ENCODE data around the gene BHLHA9. TPM values are rescaled to one million over a fixed set of nuclear protein-coding genes. Genes with fewer than 3 reads are reported as not detected.

The BHLHA9 gene
- total and polyA plus RNA-seq, 9 donors, result not detected

DNA sequence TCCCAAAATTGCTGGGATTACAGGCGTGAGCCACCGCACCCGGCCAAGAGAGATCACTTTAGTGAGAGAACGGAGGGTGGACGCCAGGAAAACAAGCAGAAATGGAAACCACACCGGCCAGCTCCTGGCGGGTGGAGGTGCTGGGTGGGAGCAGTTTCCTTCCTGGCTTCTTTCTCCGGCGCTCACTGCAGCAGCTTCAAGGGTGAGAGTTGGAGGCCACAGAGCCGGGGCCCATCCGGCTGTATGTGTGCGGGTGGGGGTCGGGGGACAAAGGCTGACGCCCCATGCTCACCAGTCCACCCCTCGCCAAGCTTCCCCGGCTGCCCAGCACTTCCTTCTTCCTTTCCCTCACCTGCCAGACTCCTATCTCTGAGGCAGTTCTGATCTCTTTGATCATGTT, 13.5 kb upstream of the BHLHA9 start:
- no peak for DNase-seq
- no peak overlapping the region for H3K4me3 ChIP-seq
- H3K9me3 ChIP-seq, result no peaks in the 10 kb centered on the region
- H3K27me3 ChIP-seq, result no peaks in the 10 kb centered on the region
- TF ChIP-seq POLR2A (IDR thresholded peaks at IDR 0.05) (no peak), EP300 (IDR thresholded peaks at IDR 0.05) (no peak)
- TF ChIP-seq, protein P1, sequence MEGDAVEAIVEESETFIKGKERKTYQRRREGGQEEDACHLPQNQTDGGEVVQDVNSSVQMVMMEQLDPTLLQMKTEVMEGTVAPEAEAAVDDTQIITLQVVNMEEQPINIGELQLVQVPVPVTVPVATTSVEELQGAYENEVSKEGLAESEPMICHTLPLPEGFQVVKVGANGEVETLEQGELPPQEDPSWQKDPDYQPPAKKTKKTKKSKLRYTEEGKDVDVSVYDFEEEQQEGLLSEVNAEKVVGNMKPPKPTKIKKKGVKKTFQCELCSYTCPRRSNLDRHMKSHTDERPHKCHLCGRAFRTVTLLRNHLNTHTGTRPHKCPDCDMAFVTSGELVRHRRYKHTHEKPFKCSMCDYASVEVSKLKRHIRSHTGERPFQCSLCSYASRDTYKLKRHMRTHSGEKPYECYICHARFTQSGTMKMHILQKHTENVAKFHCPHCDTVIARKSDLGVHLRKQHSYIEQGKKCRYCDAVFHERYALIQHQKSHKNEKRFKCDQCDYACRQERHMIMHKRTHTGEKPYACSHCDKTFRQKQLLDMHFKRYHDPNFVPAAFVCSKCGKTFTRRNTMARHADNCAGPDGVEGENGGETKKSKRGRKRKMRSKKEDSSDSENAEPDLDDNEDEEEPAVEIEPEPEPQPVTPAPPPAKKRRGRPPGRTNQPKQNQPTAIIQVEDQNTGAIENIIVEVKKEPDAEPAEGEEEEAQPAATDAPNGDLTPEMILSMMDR (IDR thresholded peaks at IDR 0.05), result no peak
- H3K4me1 ChIP-seq (ENCODE audit: insufficient read depth), result no peaks in the 10 kb centered on the region
- H3K36me3 ChIP-seq, result no peaks in the 10 kb centered on the region
- H3K27ac ChIP-seq, result no peak overlapping the region
- intact Hi-C loops (cut with DNase I), result loop anchor here in 2 of 4 donors (5.0 kb wide), 2 partner anchors 76 to 256 kb away; no protein-coding TSS in a partner anchor
- WGBS, 3 donors, result 71 to 80% (median 73%) methylated on average over 16 of the region's 16 CpGs

DNA sequence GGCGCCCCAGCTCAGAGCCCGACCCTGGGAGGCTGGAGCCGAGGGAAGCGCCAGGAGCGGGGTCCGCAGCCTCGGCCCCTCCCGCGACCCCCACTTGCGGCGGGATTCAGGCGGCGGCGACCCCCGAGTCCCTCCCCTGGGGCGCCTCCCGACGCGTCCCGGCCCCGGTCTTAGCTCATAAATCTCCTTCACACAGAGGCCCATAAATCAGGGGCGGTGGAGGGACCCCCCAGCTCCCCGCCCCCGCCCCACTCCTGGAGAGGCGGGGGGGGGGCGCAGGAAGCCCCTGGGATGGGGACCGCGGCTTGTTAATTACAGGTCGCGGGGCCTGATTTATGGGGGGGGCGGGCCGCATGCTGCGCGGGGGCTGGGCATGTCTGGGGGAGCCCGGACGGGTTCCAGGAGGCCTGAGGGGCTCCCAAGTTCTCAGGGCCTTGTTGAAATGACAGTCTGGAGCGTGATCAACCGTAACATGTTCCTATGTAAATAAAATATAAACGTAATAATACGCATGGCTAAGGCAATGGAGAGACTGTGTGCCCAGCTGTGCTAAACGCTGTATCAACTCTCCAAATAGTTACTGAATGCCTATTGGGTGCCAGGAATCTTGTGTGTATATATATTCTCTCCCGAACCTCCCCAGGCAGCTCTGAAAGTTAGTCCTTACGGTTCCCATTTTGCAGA, 10.0 kb upstream of the BHLHA9 start:
- Histone ChIP-seq H3K27ac (no peak overlapping the region), H3K4me3 (peak overlapping the region; percentile 36), H3K4me1 (ENCODE audit: insufficient read depth) (no peaks in the 10 kb centered on the region), H3K36me3 (no peaks in the 10 kb centered on the region), H3K27me3 (no peaks in the 10 kb centered on the region), H3K9me3 (no peaks in the 10 kb centered on the region)
- no peak for DNase-seq
- intact Hi-C loops (cut with DNase I), result loop anchor here in 1 of 4 donors (5.0 kb wide), 1 partner anchor 252 kb away; no protein-coding TSS in a partner anchor
- TF ChIP-seq, protein P1 (IDR thresholded peaks at IDR 0.05), result no peak
- TF ChIP-seq POLR2A (IDR thresholded peaks at IDR 0.05) (no peak), EP300 (IDR thresholded peaks at IDR 0.05) (no peak)
- WGBS, 3 donors, result 7 to 13% (median 8%) methylated on average over 23 to 43 of the region's 43 CpGs

DNA sequence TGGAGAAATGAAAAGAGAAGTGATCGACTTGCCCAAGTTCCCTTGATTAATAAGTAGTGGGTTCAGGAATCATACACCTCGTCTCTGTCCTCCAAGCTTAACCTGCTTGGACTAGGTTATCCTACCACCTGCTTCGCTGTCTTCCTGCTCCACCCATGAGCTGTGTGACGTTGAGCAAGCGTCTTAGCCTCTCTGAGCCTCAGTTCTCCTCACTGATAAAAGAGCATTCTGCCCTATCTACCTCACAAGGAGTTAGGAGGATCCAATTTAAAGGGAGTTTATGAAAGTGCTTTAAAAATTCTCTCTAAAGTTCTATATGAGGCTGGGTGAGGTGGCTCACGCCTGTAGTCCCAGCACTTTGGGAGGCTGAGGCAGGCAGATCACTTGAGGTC, 9.5 kb upstream of the BHLHA9 start:
- TF ChIP-seq EP300 (IDR thresholded peaks at IDR 0.05), result no peak
- TF ChIP-seq, protein P1 (IDR thresholded peaks at IDR 0.05), result no peak
- TF ChIP-seq POLR2A (IDR thresholded peaks at IDR 0.05), result no peak
- 89 to 92% (median 90%) methylated on average over 6 of the region's 6 CpGs for WGBS, 3 donors
- H3K27me3 ChIP-seq, result no peaks in the 10 kb centered on the region
- no peak overlapping the region for H3K27ac ChIP-seq
- H3K36me3 ChIP-seq, result no peaks in the 10 kb centered on the region
- H3K9me3 ChIP-seq, result no peaks in the 10 kb centered on the region
- no peak for DNase-seq
- intact Hi-C loops (cut with DNase I), result loop anchor here in 1 of 4 donors (5.0 kb wide), 1 partner anchor 252 kb away; no protein-coding TSS in a partner anchor
- H3K4me3 ChIP-seq, result no peak overlapping the region
- no peaks in the 10 kb centered on the region for H3K4me1 ChIP-seq (ENCODE audit: insufficient read depth)

DNA sequence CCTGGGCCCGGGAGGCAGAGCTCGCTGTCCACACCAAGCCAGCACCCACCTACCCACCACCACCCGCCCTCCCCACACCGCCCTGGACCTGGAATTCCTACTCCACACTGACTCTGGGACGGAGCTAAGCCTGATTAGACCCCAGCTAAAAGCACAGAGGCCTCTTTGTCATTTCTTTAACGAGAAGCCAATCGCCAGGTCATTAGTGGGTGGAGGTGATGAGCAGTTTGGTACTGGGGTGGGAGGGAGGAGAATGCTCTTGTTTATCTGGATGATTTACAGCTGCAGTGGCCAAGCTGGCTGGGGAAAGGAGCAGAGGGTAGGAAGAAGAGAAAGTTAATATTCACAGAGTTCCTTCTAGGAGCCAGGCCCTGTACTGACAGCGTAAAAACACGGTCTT, 6.0 kb upstream of the BHLHA9 start:
- intact Hi-C loops (cut with DNase I), result loop anchor here in 1 of 4 donors (5.0 kb wide), 1 partner anchor 248 kb away; no protein-coding TSS in a partner anchor
- Histone ChIP-seq H3K27me3 (no peaks in the 10 kb centered on the region), H3K9me3 (no peaks in the 10 kb centered on the region), H3K27ac (no peak overlapping the region), H3K36me3 (no peaks in the 10 kb centered on the region), H3K4me3 (no peak overlapping the region), H3K4me1 (ENCODE audit: insufficient read depth) (no peaks in the 10 kb centered on the region)
- WGBS, 3 donors, result 40 to 50% (median 46%) methylated on average over 9 of the region's 9 CpGs
- no peak for DNase-seq
- no peak for TF ChIP-seq POLR2A (IDR thresholded peaks at IDR 0.05)
- TF ChIP-seq, protein P1 (IDR thresholded peaks at IDR 0.05), result no peak
- no peak for TF ChIP-seq EP300 (IDR thresholded peaks at IDR 0.05)
